Measurements from ENCODE around the gene NT5C3B. TPM values are rescaled to one million over a fixed set of nuclear protein-coding genes. Genes with fewer than 3 reads are reported as not detected.

Gene NT5C3B
- polyA plus RNA-seq, 1 experiment, result 88.3 TPM

GRCh38 chr17:41818024-41818423, 18.0 kb downstream of the NT5C3B start:
- TF ChIP-seq, protein P1, sequence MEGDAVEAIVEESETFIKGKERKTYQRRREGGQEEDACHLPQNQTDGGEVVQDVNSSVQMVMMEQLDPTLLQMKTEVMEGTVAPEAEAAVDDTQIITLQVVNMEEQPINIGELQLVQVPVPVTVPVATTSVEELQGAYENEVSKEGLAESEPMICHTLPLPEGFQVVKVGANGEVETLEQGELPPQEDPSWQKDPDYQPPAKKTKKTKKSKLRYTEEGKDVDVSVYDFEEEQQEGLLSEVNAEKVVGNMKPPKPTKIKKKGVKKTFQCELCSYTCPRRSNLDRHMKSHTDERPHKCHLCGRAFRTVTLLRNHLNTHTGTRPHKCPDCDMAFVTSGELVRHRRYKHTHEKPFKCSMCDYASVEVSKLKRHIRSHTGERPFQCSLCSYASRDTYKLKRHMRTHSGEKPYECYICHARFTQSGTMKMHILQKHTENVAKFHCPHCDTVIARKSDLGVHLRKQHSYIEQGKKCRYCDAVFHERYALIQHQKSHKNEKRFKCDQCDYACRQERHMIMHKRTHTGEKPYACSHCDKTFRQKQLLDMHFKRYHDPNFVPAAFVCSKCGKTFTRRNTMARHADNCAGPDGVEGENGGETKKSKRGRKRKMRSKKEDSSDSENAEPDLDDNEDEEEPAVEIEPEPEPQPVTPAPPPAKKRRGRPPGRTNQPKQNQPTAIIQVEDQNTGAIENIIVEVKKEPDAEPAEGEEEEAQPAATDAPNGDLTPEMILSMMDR (IDR thresholded peaks at IDR 0.05; ENCODE audit: insufficient read depth, low read depth, low read length), result no peak
- DNase-seq (ENCODE audit: low read depth), result no peak
- no peak overlapping the region for H3K4me3 ChIP-seq (ENCODE audit: low read depth, low read length)
- POLR2A ChIA-PET, result no interaction called here
- CTCF ChIA-PET, result no interaction called here
- peaks cover 40% of the 10 kb centered on the region for H3K36me3 ChIP-seq (ENCODE audit: control insufficient read depth, insufficient read depth, low read length)
- no peaks in the 10 kb centered on the region for H3K27me3 ChIP-seq (ENCODE audit: control insufficient read depth, insufficient read depth, low read length)

GRCh38 chr17:41816637-41817320, 19.3 kb downstream of the NT5C3B start:
- TF ChIP-seq, protein P1 (IDR thresholded peaks at IDR 0.05; ENCODE audit: insufficient read depth, low read depth, low read length), result no peak
- H3K4me3 ChIP-seq (ENCODE audit: low read depth, low read length), result no peak overlapping the region
- peaks cover 33% of the 10 kb centered on the region for H3K36me3 ChIP-seq (ENCODE audit: control insufficient read depth, insufficient read depth, low read length)
- POLR2A ChIA-PET, result no interaction called here
- no peak for DNase-seq (ENCODE audit: low read depth)
- H3K27me3 ChIP-seq (ENCODE audit: control insufficient read depth, insufficient read depth, low read length), result no peaks in the 10 kb centered on the region
- CTCF ChIA-PET, result interaction anchor here (1.1 kb wide), 1 partner anchor 14 kb away, joined by 3 read pairs; no protein-coding TSS in a partner anchor

- Histone ChIP-seq H3K27me3 (ENCODE audit: control insufficient read depth, insufficient read depth, low read length) (no peaks in the 10 kb centered on the region), H3K36me3 (ENCODE audit: control insufficient read depth, insufficient read depth, low read length) (peaks cover 16% of the 10 kb centered on the region), H3K4me3 (ENCODE audit: low read depth, low read length) (peak overlapping the region; percentile 88)
- ChIA-PET CTCF (interaction anchor here (1.3 to 1.5 kb wide), 3 partner anchors 27 to 118 kb away, joined by 3 to 5 read pairs (median 3); partner anchors contain the start of gene JUP), POLR2A (no interaction called here)
- no peak for DNase-seq (ENCODE audit: low read depth)
- TF ChIP-seq, protein P1 (IDR thresholded peaks at IDR 0.05; ENCODE audit: insufficient read depth, low read depth, low read length), result no peak
Observed at GRCh38 chr17:41814195-41814594, 21.8 kb downstream of the NT5C3B start.

- no peaks in the 10 kb centered on the region for H3K27me3 ChIP-seq (ENCODE audit: control insufficient read depth, insufficient read depth, low read length)
- CTCF ChIA-PET, result interaction anchor here (1.5 to 4.4 kb wide), 2 partner anchors 12 to 27 kb away, joined by 5 to 36 read pairs; partner anchors contain the start of gene JUP
- TF ChIP-seq, protein P1 (IDR thresholded peaks at IDR 0.05; ENCODE audit: insufficient read depth, low read depth, low read length), result no peak
- peak overlapping the region; percentile 88 for H3K4me3 ChIP-seq (ENCODE audit: low read depth, low read length)
- no peak for DNase-seq (ENCODE audit: low read depth)
- POLR2A ChIA-PET, result no interaction called here
- H3K36me3 ChIP-seq (ENCODE audit: control insufficient read depth, insufficient read depth, low read length), result peaks cover 13% of the 10 kb centered on the region
Observed at GRCh38 chr17:41813699-41814124, 22.3 kb downstream of the NT5C3B start.

DNA sequence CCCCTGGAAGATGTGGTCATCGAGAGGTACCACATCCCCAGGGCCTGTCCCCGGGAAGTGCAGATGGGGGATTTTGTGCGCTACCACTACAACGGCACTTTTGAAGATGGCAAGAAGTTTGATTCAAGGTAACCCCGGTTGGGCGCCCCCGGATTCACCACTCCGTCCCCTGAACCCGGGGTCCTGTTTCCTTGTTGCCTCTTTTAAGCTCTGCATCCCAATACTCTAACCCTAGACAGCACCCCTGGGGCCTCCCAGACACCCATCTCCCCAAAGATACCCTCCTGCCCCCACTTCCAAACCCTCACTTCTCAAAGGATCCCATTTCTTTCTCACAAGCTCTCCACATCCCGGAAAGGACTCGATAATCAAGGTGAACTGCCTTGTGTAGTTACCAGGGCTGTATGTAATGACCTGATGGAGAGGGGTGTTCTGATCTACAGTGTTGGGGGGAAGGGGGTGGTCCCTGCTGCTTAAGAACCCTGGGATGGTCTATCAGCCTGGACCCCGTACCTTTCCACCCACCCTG, 22.8 kb downstream of the NT5C3B start:
- CTCF ChIA-PET, result interaction anchor here (1.2 to 4.4 kb wide), 2 partner anchors 12 to 76 kb away, joined by 5 to 36 read pairs; no protein-coding TSS in a partner anchor
- POLR2A ChIA-PET, result no interaction called here
- no peak for DNase-seq (ENCODE audit: low read depth)
- peaks cover 10% of the 10 kb centered on the region for H3K36me3 ChIP-seq (ENCODE audit: control insufficient read depth, insufficient read depth, low read length)
- peak overlapping the region; percentile 88 for H3K4me3 ChIP-seq (ENCODE audit: low read depth, low read length)
- H3K27me3 ChIP-seq (ENCODE audit: control insufficient read depth, insufficient read depth, low read length), result no peaks in the 10 kb centered on the region
- TF ChIP-seq, protein P1 (IDR thresholded peaks at IDR 0.05; ENCODE audit: insufficient read depth, low read depth, low read length), result no peak
